Measurements from ENCODE around the gene ZNF367. TPM values are rescaled to one million over a fixed set of nuclear protein-coding genes. Genes with fewer than 3 reads are reported as not detected.
"Not testable (repeated sequence)": the region's sequence is repeated elsewhere in the genome, so short reads cannot be mapped to it uniquely, and the experiment has no call there.

ZNF367 gene
- total and polyA plus RNA-seq, 2 donors (not counting 1 experiment from before 2014, with no cell fraction given), result 0.66 to 2.2 TPM

DNA sequence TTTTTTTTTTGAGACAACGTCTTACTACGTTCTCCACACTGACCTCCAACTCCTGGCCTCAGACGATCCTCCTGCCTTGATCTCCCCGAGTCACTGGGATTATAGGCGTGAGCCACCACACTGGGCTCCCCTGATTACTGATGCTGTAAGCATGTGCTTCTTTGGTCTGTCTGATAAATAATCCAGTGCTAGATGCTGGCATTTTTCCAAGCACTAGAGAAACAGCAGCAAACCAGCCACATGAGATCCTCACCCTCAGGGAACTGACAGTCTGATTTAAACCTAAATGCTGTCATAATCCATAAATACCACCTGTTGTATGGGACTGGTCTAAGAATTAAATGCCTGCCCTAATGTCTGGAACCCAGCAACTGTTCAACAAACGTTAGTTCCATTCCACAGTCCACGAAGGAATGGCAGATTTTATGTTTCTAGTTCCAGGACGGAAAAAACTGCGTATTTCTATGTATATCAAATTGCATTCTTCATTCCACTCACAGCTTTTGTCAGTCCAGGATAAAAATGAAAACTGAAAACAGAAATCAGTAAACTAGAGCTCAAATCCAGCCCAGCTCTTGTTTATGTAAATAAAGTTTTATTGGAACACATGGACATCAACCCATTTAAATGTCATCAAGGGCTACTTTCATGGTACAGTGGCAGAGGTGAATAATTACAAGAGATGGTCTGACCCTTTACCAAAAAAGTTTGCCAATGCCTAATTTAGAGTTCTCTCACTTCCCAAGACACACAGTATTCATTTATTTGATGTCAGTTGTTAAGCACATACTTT is 54.8 kb downstream of the ZNF367 start:
- TF ChIP-seq, protein P1, sequence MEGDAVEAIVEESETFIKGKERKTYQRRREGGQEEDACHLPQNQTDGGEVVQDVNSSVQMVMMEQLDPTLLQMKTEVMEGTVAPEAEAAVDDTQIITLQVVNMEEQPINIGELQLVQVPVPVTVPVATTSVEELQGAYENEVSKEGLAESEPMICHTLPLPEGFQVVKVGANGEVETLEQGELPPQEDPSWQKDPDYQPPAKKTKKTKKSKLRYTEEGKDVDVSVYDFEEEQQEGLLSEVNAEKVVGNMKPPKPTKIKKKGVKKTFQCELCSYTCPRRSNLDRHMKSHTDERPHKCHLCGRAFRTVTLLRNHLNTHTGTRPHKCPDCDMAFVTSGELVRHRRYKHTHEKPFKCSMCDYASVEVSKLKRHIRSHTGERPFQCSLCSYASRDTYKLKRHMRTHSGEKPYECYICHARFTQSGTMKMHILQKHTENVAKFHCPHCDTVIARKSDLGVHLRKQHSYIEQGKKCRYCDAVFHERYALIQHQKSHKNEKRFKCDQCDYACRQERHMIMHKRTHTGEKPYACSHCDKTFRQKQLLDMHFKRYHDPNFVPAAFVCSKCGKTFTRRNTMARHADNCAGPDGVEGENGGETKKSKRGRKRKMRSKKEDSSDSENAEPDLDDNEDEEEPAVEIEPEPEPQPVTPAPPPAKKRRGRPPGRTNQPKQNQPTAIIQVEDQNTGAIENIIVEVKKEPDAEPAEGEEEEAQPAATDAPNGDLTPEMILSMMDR (conservative IDR thresholded peaks at IDR 0.05 in 1 of 2, IDR thresholded peaks at IDR 0.05 in 1 of 2; ENCODE audit: low read depth in 1 of 2, low read length in 2 of 2), result no peak
- TF ChIP-seq EZH2 (IDR thresholded peaks at IDR 0.05; ENCODE audit: low read length, missing control alignments), result no peak
- Histone ChIP-seq H3K4me1 (ENCODE audit: control insufficient read depth, extremely low read depth, insufficient read depth, low read length) (no peaks in the 10 kb centered on the region), H3K27me3 (ENCODE audit: control insufficient read depth, insufficient read depth, low read length) (no peaks in the 10 kb centered on the region), H2AFZ (ENCODE audit: low read length) (no peak overlapping the region), H4K20me1 (ENCODE audit: control insufficient read depth, extremely low read depth, insufficient read depth, low read length) (no peaks in the 10 kb centered on the region), H3K9ac (ENCODE audit: insufficient read depth, low read length) (no peak overlapping the region), H3K27ac (ENCODE audit: insufficient read depth, low read length) (no peak overlapping the region), H3K36me3 (ENCODE audit: control insufficient read depth, insufficient read depth, low read length) (peaks cover 4% of the 10 kb centered on the region), H3K79me2 (ENCODE audit: control insufficient read depth, insufficient read depth, low read length) (no peaks in the 10 kb centered on the region), H3K4me3 (replicated peaks in 1 of 4; ENCODE audit: control extremely low read depth in 1 of 4, insufficient read depth in 1 of 4, low read depth in 3 of 4, low read length in 4 of 4) (no peak overlapping the region), H3K9me3 (ENCODE audit: control insufficient read depth, insufficient read depth, low read depth, low read length) (no peaks in the 10 kb centered on the region), H3K4me2 (ENCODE audit: extremely low read depth, insufficient read depth, low read length) (no peak overlapping the region)
- no peak for DNase-seq (ENCODE audit: low read depth in 2 of 2)

GRCh38 chr9:96362119-96362518 is 56.1 kb downstream of the ZNF367 start:
- H3K36me3 ChIP-seq (ENCODE audit: control insufficient read depth, insufficient read depth, low read length); H3K27ac ChIP-seq (ENCODE audit: insufficient read depth, low read length); H3K27me3 ChIP-seq (ENCODE audit: control insufficient read depth, insufficient read depth, low read length); H3K4me1 ChIP-seq (ENCODE audit: control insufficient read depth, extremely low read depth, insufficient read depth, low read length); H3K79me2 ChIP-seq (ENCODE audit: control insufficient read depth, insufficient read depth, low read length); H2AFZ ChIP-seq (ENCODE audit: low read length); H4K20me1 ChIP-seq (ENCODE audit: control insufficient read depth, extremely low read depth, insufficient read depth, low read length); H3K4me2 ChIP-seq (ENCODE audit: extremely low read depth, insufficient read depth, low read length); DNase-seq (ENCODE audit: low read depth in 2 of 2); H3K4me3 ChIP-seq (replicated peaks in 1 of 4; ENCODE audit: control extremely low read depth in 1 of 4, insufficient read depth in 1 of 4, low read depth in 3 of 4, low read length in 4 of 4); H3K9ac ChIP-seq (ENCODE audit: insufficient read depth, low read length); H3K9me3 ChIP-seq (ENCODE audit: control insufficient read depth, insufficient read depth, low read depth, low read length): not testable (repeated sequence)

DNA sequence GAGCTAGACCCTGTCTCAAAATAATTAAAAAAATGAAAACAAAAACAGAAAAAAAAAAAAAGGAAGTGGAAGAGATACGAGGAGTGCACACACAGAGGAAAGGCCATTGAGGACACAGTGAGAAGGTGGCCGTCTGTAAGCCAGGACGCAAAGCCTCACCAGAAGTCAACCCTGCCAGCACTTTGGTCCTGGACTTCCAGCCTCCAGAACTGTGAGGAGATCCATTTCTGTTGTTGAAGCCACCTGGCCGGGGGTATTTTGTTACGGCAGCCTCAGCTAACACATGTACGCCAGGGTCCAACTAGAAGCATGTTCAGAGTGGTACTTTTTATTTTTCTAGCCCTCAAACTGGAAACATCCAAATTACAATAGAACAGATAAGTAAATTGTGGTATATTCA is 56.5 kb downstream of the ZNF367 start:
- Histone ChIP-seq H3K4me3 (replicated peaks in 1 of 4; ENCODE audit: control extremely low read depth in 1 of 4, insufficient read depth in 1 of 4, low read depth in 3 of 4, low read length in 4 of 4) (no peak overlapping the region), H3K36me3 (ENCODE audit: control insufficient read depth, insufficient read depth, low read length) (peaks cover 6% of the 10 kb centered on the region), H3K4me2 (ENCODE audit: extremely low read depth, insufficient read depth, low read length) (no peak overlapping the region), H3K9me3 (ENCODE audit: control insufficient read depth, insufficient read depth, low read depth, low read length) (no peaks in the 10 kb centered on the region), H4K20me1 (ENCODE audit: control insufficient read depth, extremely low read depth, insufficient read depth, low read length) (no peaks in the 10 kb centered on the region), H3K9ac (ENCODE audit: insufficient read depth, low read length) (no peak overlapping the region), H3K4me1 (ENCODE audit: control insufficient read depth, extremely low read depth, insufficient read depth, low read length) (no peaks in the 10 kb centered on the region), H3K27ac (ENCODE audit: insufficient read depth, low read length) (no peak overlapping the region), H3K79me2 (ENCODE audit: control insufficient read depth, insufficient read depth, low read length) (no peaks in the 10 kb centered on the region), H2AFZ (ENCODE audit: low read length) (no peak overlapping the region), H3K27me3 (ENCODE audit: control insufficient read depth, insufficient read depth, low read length) (no peaks in the 10 kb centered on the region)
- DNase-seq (ENCODE audit: low read depth in 2 of 2), result no peak
- no peak for TF ChIP-seq EZH2 (IDR thresholded peaks at IDR 0.05; ENCODE audit: low read length, missing control alignments)
- TF ChIP-seq, protein P1 (conservative IDR thresholded peaks at IDR 0.05 in 1 of 2, IDR thresholded peaks at IDR 0.05 in 1 of 2; ENCODE audit: low read depth in 1 of 2, low read length in 2 of 2), result no peak
